ENCODE results near the gene WDR82.

DNA sequence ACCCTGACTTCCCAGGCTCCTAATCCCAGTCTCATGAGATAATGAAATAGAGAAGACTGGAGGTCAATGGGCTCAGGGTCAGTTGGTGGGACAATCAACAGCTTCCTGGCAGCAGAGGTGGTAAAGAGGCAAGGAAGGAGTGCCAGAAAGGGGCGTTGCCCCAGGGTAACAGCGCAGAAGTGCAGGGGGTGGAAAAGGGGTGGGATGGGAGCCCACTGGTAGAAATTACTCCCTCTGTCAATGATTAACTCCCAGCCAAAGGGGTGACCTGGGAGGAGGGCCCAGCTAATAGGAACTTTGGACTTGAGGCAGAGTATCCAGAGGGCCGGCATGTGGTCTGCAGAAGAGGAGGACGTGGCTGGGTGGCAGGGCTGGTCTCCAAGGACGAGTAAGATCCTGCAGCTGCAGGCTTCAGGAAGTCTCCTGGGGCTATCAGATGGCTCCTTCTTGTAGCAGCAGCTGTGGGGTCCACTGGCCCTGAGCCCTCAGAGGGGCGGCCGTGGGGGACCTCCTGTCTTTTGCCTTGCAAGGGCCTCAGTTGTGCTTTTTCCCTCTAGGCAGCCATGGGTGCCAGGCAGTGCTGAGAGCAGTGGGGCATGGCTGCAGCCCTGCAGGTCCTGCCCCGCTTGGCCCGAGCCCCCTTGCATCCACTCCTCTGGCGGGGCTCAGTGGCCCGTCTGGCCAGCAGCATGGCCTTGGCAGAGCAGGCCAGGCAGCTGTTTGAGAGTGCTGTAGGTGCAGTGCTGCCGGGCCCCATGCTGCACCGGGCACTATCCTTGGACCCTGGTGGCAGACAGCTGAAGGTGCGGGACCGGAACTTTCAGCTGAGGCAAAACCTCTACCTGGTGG is 11.5 kb upstream of the WDR82 start:
- TF ChIP-seq, protein P1, sequence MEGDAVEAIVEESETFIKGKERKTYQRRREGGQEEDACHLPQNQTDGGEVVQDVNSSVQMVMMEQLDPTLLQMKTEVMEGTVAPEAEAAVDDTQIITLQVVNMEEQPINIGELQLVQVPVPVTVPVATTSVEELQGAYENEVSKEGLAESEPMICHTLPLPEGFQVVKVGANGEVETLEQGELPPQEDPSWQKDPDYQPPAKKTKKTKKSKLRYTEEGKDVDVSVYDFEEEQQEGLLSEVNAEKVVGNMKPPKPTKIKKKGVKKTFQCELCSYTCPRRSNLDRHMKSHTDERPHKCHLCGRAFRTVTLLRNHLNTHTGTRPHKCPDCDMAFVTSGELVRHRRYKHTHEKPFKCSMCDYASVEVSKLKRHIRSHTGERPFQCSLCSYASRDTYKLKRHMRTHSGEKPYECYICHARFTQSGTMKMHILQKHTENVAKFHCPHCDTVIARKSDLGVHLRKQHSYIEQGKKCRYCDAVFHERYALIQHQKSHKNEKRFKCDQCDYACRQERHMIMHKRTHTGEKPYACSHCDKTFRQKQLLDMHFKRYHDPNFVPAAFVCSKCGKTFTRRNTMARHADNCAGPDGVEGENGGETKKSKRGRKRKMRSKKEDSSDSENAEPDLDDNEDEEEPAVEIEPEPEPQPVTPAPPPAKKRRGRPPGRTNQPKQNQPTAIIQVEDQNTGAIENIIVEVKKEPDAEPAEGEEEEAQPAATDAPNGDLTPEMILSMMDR (IDR thresholded peaks at IDR 0.05; ENCODE audit: borderline replicate concordance, extremely low read depth, low read length, poor library complexity, severe bottlenecking): no peak
- TF ChIP-seq EZH2 (IDR thresholded peaks at IDR 0.05; ENCODE audit: borderline replicate concordance, low read depth, low read length, severe bottlenecking): no peak

All from DND-41 (cell line).